ENCODE data around the gene BRAF.
A peak's percentile ranks its signal among the peaks of the same experiment; 100 is the strongest.
"Not testable (repeated sequence)": the region's sequence is repeated elsewhere in the genome, so short reads cannot be mapped to it uniquely, and the experiment has no call there.

The BRAF gene

DNA sequence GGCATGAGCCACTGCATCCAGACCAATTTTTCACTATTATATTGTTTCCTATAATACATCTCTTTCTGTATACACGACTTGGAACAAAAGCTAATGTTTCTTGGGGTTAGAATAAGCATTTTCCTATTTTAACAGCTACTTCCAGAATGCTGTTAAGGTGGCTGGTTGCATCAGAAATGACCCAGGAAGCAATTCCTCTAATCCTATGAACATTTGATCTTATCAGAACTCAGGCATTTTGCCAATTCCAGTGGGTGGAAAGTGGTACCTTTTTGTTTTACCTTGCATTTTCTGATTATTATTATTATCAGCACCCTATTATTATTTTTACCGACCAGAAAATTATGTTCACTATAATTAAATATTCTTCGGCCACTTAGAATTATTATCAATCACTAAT, 154.9 kb downstream of the BRAF start:
- DNase-seq (ENCODE audit: low spot score), result no peak

GRCh38 chr7:140767418-140767817, 157.3 kb downstream of the BRAF start:
- no peak for DNase-seq (ENCODE audit: low spot score)

- not testable (repeated sequence) for DNase-seq (ENCODE audit: low spot score)
Observed at GRCh38 chr7:140765441-140765840, 159.3 kb downstream of the BRAF start.

DNA sequence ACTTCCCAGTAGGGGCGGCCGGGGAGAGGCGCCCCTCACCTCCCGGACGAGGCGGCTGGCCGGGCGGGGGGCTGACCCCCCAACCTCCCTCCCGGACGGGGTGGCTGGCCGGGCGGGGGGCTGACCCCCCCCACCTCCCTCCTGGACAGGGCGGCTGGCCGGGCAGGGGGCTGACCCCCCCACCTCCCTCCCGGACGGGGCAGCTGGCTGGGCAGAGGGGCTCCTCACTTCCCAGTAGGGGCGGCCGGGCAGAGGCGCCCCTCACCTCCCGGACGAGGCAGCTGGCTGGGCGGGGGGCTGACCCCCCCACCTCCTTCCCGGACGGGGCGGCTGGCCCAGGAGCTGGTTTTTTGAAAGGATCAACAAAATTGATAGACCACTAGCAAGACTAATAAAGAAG, 161.6 kb downstream of the BRAF start:
- not testable (repeated sequence) for DNase-seq (ENCODE audit: low spot score)

DNA sequence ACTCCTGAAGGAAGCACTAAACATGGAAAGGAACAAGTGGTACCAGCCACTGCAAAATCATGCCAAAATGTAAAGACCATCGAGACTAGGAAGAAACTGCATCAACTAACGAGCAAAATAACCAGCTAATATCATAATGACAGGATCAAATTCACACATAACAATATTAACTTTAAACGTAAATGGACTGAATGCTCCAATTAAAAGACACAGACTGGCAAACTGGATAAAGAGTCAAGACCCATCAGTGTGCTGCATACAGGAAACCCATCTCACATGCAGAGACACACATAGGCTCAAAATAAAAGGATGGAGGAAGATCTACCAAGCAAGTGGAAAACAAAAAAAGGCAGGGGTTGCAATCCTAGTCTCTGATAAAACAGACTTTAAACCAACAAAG, 163.4 kb downstream of the BRAF start:
- not testable (repeated sequence) for DNase-seq (ENCODE audit: low spot score)

DNA sequence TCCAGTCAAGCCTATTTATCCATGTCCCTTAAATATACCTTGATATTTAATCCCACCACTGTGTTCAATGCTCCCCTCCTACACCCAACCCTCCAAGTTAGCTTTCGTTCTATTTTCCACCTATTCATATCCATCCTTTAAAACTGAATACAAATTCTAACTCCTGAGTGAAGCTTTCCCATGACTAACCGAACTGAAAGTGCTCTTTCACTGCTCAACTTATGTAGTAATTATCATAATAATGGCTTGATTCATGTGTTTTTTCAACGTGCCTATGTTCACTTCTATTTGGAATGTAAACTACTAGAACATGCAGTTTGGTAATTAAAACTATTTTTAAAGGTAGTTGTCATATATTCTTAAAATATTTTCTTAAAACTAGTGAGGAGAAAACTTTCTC, 170.2 kb downstream of the BRAF start:
- no peak for DNase-seq (ENCODE audit: low spot score)

GRCh38 chr7:140752533-140752932, 172.2 kb downstream of the BRAF start:
- DNase-seq (ENCODE audit: low spot score), result no peak

DNA sequence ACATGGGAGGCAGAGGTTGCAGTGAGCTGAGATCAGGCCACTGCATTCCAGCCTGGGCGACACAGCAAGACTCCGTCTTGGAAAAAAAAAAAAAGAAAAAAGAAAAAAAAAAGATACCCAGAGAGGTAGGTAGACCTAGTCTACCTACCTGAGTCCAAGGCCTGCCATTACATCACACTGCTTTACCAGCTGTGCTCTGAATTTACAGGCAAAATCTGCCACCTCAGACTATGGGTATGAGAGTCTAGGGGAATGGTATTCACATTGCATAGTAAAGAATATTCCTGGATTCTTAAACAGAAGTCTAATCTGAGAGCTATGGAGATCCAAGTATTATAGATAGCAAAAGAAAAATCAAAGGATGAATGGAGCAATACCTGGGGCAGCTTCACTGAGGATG, 178.0 kb downstream of the BRAF start:
- DNase-seq (ENCODE audit: low spot score), result no peak

DNA sequence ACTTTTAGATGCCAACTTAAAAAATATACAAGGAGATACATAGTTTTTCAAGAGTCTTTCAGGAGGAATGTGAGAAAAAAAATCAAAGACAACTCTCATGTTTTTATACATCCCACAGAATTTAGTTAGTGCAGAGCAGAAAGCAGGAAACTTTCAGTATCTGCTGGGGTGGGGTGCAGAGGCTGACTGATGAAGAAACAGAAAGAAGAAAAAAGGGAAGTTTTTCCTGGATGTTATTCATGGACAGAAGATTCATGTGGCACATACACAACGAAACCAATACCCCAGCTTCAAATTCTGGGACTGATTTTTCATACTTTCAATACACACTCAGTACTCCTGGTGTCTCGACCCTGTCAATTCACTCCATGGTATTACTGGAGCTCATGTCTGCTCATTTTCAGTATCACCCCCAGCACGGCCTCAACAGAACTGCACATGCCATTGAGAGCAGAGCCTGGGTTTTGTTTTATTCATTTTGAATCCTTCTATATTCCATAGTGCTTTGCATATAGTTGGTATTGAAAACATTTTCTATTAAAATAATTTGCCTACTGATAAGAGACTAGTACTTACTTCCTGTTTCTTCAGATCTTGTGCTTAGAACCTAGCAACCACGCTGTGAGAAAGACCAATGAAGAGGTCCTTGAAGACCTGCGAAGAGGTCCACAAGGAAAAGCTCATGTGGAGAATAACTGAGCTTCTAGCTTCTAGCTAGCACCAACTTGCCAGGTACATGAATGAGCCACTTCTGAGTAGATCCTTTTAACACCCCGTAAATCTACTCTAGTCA, 179.3 kb downstream of the BRAF start:
- no peak for DNase-seq (ENCODE audit: low spot score)

GRCh38 chr7:140744005-140744404, 180.7 kb downstream of the BRAF start:
- no peak for DNase-seq (ENCODE audit: low spot score)

DNA sequence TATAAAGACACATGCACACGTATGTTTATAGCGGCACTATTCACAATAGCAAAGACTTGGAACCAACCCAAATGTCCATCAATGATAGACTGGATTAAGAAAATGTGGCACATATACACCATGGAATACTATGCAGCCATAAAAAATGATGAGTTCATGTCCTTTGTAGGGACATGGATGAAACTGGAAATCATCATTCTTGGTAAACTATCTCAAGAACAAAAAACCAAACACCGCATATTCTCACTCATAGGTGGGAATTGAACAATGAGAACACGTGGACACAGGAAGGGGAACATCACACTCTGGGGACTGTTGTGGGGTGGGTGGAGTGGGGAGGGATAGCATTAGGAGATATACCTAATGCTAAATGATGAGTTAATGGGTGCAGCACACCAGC, 181.5 kb downstream of the BRAF start:
- not testable (repeated sequence) for DNase-seq (ENCODE audit: low spot score)

GRCh38 chr7:140738280-140738679, 186.4 kb downstream of the BRAF start:
- DNase-seq (ENCODE audit: low spot score), result no peak

- DNase-seq (ENCODE audit: low spot score), result no peak
Observed at GRCh38 chr7:140734729-140735128, 190.0 kb downstream of the BRAF start.

DNA sequence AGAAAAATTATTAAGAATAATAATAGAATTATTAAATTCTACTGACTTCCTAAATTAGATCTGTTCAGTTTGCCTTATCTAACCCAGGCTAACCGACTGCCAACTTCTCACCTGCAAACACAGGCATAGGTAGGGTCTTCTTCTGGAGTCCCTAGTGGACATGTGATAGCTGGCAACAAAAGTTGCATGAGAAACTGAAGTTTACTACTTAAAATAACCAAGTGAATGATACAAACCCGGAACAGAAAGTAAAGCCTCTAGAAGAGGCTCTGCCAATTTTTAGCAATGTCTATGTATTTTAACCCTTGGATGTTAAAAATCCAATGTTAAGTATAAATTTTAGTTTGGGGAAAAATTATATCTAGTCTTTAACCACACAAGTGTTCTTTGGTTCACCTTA, 190.6 kb downstream of the BRAF start:
- DNase-seq (ENCODE audit: low spot score), result no peak

DNA sequence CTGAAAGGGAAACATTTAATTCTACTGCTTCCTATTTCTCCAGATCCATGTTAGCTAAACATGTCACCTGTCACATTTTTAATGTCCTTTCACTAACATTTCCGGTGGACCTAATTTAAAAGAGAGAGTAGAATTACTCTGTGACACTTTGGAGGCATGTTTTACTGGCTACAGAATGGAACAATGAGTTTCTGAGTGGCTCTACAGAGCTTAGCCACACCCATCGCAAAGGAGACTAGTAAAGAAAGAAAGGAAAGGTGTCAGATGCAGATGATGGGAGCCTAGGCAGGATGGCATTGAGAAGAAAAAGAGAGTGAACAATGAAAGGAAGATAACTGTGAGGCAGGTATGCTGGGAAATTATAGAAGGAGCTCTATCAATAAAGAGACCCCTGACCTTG, 192.3 kb downstream of the BRAF start:
- DNase-seq (ENCODE audit: low spot score), result no peak

GRCh38 chr7:140726281-140726680, 198.4 kb downstream of the BRAF start:
- DNase-seq (ENCODE audit: low spot score), result peak; percentile 21

DNA sequence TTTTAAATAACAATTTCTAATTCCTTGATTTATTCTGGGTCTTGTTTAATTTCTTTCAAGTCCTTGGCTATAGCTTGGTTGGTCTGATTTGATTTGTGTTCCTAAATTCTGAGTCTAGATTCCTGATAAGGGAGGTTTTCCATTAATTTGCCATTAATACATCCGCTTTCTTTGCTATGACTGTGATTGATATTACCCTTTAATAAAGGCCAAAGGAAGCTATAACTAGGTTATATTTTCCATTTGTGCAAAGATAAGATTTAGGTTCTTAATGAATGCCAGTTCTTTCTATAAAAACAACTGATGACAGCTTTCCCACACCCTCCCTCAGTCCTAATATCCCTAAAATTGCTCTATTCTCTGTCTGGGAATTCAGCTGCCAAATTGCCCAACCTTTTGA, 200.0 kb downstream of the BRAF start:
- DNase-seq (ENCODE audit: low spot score), result no peak

DNA sequence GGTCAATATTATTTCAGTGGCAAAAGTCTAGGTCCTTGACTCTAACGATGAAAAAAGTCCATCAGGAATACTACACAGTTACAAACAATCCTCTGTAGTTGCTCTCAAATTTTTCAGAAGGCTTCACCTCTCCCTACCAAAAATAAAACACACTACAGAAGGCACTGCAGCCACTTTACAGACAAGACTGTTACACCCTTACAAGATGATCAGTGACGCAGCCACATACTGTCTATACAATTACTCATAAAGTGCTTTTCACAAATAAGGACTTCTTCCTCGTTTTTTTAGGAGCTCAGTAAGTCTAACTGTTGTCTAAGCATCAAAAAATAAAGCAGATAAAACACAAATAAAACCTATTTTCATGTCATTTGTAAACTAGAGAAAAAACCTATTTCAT, 201.2 kb downstream of the BRAF start:
- DNase-seq (ENCODE audit: low spot score), result no peak

DNA sequence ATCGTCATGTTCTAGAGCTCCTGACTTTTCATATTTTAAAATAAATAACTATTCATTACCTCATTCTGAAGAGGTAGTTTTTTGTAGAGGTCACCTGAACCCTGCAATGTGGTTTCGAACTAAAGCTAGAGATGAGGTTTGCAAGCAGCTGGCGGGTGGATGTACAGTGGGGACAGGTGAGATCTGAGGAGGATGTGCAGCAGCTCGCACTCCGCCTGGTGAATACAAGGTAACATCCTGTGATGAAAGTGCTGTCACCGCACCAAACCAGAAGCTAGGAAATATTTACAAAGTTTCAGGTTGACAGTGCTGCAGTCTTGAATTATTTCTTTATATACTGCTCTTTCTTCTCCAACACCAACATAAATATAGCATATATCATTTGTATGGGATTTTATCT, 201.7 kb downstream of the BRAF start:
- no peak for DNase-seq (ENCODE audit: low spot score)

- no peak for DNase-seq (ENCODE audit: low spot score)
Observed at GRCh38 chr7:140722254-140722653, 202.5 kb downstream of the BRAF start.

DNA sequence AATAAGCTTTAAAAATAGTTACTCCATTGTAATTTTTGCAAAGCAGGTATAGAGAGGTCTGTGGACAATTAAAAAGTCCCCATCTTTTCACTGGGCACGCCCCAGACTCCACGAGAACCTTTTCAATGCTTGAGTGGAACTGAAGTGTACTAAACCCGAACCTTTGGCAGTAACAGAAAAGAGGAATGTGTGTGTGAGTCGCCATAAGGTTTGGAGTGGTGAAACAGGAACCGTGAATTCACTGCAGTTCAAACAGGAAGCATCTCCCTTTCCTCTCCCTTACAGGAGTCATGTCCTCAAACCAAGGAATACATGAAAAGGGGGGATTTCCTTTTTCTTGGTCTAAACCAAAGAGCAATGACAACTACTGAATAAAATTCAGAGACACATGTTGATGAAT, 205.0 kb downstream of the BRAF start:
- no peak for DNase-seq (ENCODE audit: low spot score)

DNA sequence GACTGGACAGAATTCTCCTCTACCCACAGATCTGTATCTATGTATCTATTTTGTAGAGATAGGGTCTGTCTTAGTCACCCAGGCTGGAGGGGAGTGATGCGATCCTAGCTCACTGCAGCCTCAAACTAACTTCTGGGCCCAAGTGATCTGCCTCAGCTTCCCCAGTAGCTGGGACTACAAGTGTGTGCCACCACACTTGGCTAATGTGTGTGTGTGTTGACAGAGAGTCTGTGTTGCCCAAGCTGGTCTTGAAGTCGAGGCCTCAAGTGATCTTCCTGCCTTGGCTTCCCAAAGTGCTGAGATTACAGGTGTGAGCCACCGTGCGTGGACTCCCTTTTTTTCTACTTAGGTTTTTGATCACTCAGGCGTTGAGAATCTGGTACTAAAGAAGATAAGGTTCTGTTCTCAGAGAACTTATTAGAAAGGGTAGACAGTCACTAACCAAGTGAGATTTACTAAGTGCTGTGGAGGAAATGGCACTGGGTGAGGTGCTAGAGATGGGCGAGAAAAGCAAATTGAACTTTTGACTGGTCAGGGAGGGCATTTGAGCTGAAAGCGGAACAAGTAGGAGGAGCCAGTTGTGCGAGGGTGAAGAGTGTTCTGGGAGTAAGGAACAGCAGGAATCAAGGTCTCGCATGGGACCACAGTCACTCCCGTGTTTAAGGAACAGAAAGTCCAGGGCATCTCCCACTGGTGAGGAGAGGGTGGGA, 210.2 kb downstream of the BRAF start:
- DNase-seq (ENCODE audit: low spot score), result no peak

- not testable (repeated sequence) for DNase-seq (ENCODE audit: low spot score)
Observed at GRCh38 chr7:140712392-140712791, 212.3 kb downstream of the BRAF start.

- DNase-seq (ENCODE audit: low spot score), result not testable (repeated sequence)
Observed at GRCh38 chr7:140708764-140709163, 216.0 kb downstream of the BRAF start.

Data from SW480 (cell line).